Body of pancreas (tissue), 4 donors: Measurements from ENCODE around the gene XAGE3. TPM values are rescaled to one million over a fixed set of nuclear protein-coding genes. Genes with fewer than 3 reads are reported as not detected.
"Not testable (repeated sequence)": the region's sequence is repeated elsewhere in the genome, so short reads cannot be mapped to it uniquely, and the experiment has no call there.

Source experiments
- ATAC-seq: fragments of 150-250 bp; one replicate; pipeline ENCODE4 v1.9.1; 2016
- DNase-seq, 4 donors: peaks; one replicate each; pipeline ENCODE4 v3.0.0-alpha.2; 2019
- H3K27ac ChIP-seq, 4 donors: fragments of 200-600 bp; sonication (generic); 1 replicate in 3 of 4; 2 replicates in 1 of 4; pipeline versions ENCODE4 v1.5.1 to v1.6.1; 2016 to 2019; ENCODE audit warnings: mild to moderate bottlenecking in 1 of 4, mixed read lengths in 1 of 4, moderate library complexity in 1 of 4
- H3K27me3 ChIP-seq, 2 donors: fragments of 200-600 bp; sonication (generic); one replicate each; pipeline ENCODE4 v1.6.0; 2016; ENCODE audit warnings: mild to moderate bottlenecking in 1 of 2
- H3K36me3 ChIP-seq, 2 donors: fragments of 200-600 bp; sonication (generic); replicated peaks in 1 of 2; 2 replicates each; pipeline ENCODE4 v1.5.1; 2016; ENCODE audit warnings: low read depth in 2 of 2; ENCODE audit not compliant: insufficient read depth in 1 of 2
- H3K4me1 ChIP-seq: fragments of 200-600 bp; sonication (generic); one replicate; pipeline ENCODE4 v1.6.0; 2016
- H3K4me3 ChIP-seq, 2 donors: fragments of 200-600 bp; sonication (generic); 1 replicate in 1 of 2; 2 replicates in 1 of 2; pipeline ENCODE4 v1.5.1; 2016 to 2019
- H3K9me3 ChIP-seq, 3 donors: fragments of 200-600 bp; sonication (generic); 1 replicate in 2 of 3; 2 replicates in 1 of 3; pipeline ENCODE4 v1.5.1; 2016
- POLR2A ChIP-seq, 3 donors: fragments of 450-650 bp; IDR thresholded peaks; one replicate each; pipeline ENCODE4 v1.6.1; 2016; ENCODE audit warnings: antibody characterized with exemption in 3 of 3, mild to moderate bottlenecking in 2 of 3
- WGBS, 2 donors: methylation state at CpG; one replicate each; pipeline ENCODE4 v1.1.5; 2017; 5-methylcytosine and 5-hydroxymethylcytosine counted together
- intact Hi-C: fragments of 100-400 bp; cut with DNase I; formaldehyde crosslinking; loops from one replicate; pipeline ENCODE4 v1.15.1; 2023
- total RNA-seq, 2 donors: library from RNA; depleted of rRNA; stranded (reverse); fragments of >200 nt; gene quantifications; one replicate each; pipeline ENCODE4 v1.1.0, GENCODE V29; 2016
- TF ChIP-seq, protein P1 (sequence below), 7 experiments: fragments of 450-650 bp in 4 of 7; fragments of 200-600 bp in 3 of 7; sonication (generic) in 3 of 7; IDR thresholded peaks; one replicate each; pipeline ENCODE4 v1.5.1; 2016 to 2019; ENCODE audit warnings: antibody characterized with exemption in 7 of 7

The XAGE3 gene
- total RNA-seq, 2 donors from 2014 or later = not detected

DNA sequence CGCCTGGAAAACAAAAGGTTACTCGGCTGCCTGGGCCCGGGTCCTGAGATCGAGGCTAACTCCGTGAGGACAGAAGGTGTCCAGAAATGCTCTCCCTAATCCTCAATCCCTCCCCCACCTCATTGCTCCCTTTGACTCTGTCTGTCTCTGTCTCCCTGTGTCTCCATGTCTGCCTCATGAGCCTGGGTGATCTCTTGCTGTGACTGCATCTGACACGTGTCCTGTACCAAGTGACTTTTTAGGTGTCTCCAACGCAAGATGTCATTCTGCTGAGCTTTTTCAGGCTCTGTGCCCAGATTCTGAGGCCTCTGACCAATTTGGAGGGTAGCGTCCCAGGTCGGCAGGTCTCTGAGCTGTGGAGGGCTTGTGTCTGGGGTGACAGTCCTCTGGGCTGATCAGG is 20.2 kb upstream of the XAGE3 start:
- H3K4me1 ChIP-seq, intact Hi-C loops, H3K27ac ChIP-seq, H3K27me3 ChIP-seq, DNase-seq, ATAC-seq, H3K36me3 ChIP-seq, H3K9me3 ChIP-seq, H3K4me3 ChIP-seq: not testable (repeated sequence)
- no CpG with 5 or more reads among the region's 9 CpGs for WGBS, 2 donors

DNA sequence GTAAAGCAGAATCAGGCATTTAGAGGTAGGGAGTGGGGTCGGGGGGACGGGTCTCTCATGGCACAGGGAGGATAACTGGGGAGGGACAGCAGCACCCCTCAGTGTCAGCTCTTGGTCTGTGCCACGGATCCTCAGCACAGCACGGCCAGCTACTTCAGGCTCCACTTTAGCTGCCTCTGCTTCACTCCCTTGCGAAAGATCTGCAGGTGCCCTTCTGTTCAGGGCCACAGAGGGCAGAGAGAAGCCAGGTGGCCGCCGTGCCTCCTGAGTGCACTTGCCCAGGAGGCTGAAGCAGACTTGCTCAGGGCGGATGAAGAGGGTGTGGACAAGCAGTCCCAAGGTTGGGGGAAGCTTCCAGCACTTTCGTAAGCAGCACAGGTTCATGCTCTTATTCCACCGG is 19.6 kb upstream of the XAGE3 start:
- no CpG with 5 or more reads among the region's 10 CpGs for WGBS, 2 donors
- intact Hi-C loops = not testable (repeated sequence)

DNA sequence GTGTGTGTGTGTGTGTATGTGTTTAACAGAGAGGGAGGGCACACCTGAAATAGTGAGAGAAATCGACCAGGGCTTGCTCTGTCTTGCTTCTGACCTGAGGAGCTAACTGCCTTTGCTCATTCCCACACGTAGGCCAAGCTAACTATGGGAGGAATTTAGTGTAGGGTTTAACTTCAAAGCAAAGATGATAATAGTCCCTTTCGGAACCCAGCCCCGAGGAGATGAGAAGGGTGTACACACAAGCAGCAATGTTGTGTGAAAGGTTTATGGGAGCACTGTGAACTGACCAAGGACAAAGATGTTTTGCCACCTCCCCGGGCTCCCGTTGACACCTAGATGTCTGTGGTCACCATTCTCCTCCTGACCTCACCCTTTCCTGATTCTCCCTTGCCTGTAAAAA is 8.5 kb upstream of the XAGE3 start:
- H3K27me3 ChIP-seq, H3K4me1 ChIP-seq, H3K9me3 ChIP-seq, H3K27ac ChIP-seq, H3K4me3 ChIP-seq, intact Hi-C loops, DNase-seq, H3K36me3 ChIP-seq, ATAC-seq: not testable (repeated sequence)
- WGBS, 2 donors = 46 to 63% methylated on average over 3 to 6 of the region's 6 CpGs

More for the DNA sequence above, 19.6 kb upstream of the XAGE3 start:
- H3K27me3 ChIP-seq, H3K4me1 ChIP-seq, DNase-seq, ATAC-seq, H3K4me3 ChIP-seq, H3K27ac ChIP-seq, H3K36me3 ChIP-seq, H3K9me3 ChIP-seq: not testable (repeated sequence)

DNA sequence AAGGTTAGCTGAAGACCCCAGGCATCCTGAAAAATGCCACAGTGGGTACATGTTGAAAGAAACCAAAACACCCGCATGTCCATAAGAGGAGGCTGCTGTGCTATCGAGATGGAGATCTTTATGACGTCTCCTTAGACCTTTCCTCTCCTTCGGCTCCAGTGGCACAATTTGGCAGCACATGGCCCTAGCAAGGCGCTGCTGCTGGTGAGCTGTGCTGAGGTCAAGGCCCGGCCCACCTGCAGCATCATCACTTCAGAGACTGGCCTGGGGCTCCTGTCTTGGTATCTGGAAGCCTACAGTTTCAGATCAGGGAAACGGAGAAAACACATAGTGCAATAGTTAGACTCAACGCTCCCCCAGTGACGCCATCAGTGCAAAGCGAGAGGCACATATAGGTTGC is 7.6 kb upstream of the XAGE3 start:
- DNase-seq, H3K4me1 ChIP-seq, H3K36me3 ChIP-seq, intact Hi-C loops, ATAC-seq, H3K27me3 ChIP-seq, H3K27ac ChIP-seq, H3K9me3 ChIP-seq, H3K4me3 ChIP-seq: not testable (repeated sequence)
- WGBS, 2 donors = 81 to 97% methylated on average over 5 to 7 of the region's 10 CpGs

GRCh38 chrX:52874661-52875060 is 6.8 kb upstream of the XAGE3 start:
- ATAC-seq (no peak), DNase-seq (no peak)
- TF ChIP-seq, protein P1, sequence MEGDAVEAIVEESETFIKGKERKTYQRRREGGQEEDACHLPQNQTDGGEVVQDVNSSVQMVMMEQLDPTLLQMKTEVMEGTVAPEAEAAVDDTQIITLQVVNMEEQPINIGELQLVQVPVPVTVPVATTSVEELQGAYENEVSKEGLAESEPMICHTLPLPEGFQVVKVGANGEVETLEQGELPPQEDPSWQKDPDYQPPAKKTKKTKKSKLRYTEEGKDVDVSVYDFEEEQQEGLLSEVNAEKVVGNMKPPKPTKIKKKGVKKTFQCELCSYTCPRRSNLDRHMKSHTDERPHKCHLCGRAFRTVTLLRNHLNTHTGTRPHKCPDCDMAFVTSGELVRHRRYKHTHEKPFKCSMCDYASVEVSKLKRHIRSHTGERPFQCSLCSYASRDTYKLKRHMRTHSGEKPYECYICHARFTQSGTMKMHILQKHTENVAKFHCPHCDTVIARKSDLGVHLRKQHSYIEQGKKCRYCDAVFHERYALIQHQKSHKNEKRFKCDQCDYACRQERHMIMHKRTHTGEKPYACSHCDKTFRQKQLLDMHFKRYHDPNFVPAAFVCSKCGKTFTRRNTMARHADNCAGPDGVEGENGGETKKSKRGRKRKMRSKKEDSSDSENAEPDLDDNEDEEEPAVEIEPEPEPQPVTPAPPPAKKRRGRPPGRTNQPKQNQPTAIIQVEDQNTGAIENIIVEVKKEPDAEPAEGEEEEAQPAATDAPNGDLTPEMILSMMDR (IDR thresholded peaks at IDR 0.05) = no peak
- no peak for TF ChIP-seq POLR2A (IDR thresholded peaks at IDR 0.05)
- H3K27me3 ChIP-seq = no peaks in the 10 kb centered on the region
- WGBS, 2 donors = 69 to 83% methylated on average over 4 to 5 of the region's 5 CpGs
- intact Hi-C loops = no loop called here
- H3K9me3 ChIP-seq = no peaks in the 10 kb centered on the region
- H3K27ac ChIP-seq = no peak overlapping the region
- no peaks in the 10 kb centered on the region for H3K4me1 ChIP-seq
- no peaks in the 10 kb centered on the region for H3K36me3 ChIP-seq
- H3K4me3 ChIP-seq = no peak overlapping the region

- intact Hi-C loops, ATAC-seq: not testable (repeated sequence)
Observed at GRCh38 chrX:52873825-52874224, 5.9 kb upstream of the XAGE3 start.

GRCh38 chrX:52870046-52870445 is 2.2 kb upstream of the XAGE3 start:
- intact Hi-C loops = no loop called here
- no peak overlapping the region for H3K4me3 ChIP-seq
- no peak for TF ChIP-seq POLR2A (IDR thresholded peaks at IDR 0.05)
- DNase-seq (no peak), ATAC-seq (no peak)
- no peaks in the 10 kb centered on the region for H3K36me3 ChIP-seq
- no peaks in the 10 kb centered on the region for H3K27me3 ChIP-seq
- H3K4me1 ChIP-seq = peaks cover 8% of the 10 kb centered on the region
- no peak overlapping the region for H3K27ac ChIP-seq
- 67 to 80% methylated on average over 1 of the region's 1 CpG for WGBS, 2 donors
- no peaks in the 10 kb centered on the region for H3K9me3 ChIP-seq

More at GRCh38 chrX:52873825-52874224, 5.9 kb upstream of the XAGE3 start:
- not testable (repeated sequence) for DNase-seq, H3K4me3 ChIP-seq, H3K36me3 ChIP-seq, H3K27me3 ChIP-seq, H3K27ac ChIP-seq, H3K9me3 ChIP-seq, H3K4me1 ChIP-seq

GRCh38 chrX:52865343-52865998 is 2.4 kb downstream of the XAGE3 start:
- H3K36me3 ChIP-seq = no peaks in the 10 kb centered on the region
- H3K27me3 ChIP-seq = no peaks in the 10 kb centered on the region
- H3K4me1 ChIP-seq = peaks cover 12% of the 10 kb centered on the region
- no peak for TF ChIP-seq POLR2A (IDR thresholded peaks at IDR 0.05)
- TF ChIP-seq, protein P1 (IDR thresholded peaks at IDR 0.05) = no peak
- intact Hi-C loops = no loop called here
- ATAC-seq = peak; percentile 64
- H3K9me3 ChIP-seq = no peaks in the 10 kb centered on the region
- whole genome bisulfite sequencing, 2 donors = 12 to 13% methylated on average over 6 of the region's 6 CpGs
- no peak for DNase-seq
- peak overlapping the region in 3 of 4 donors; percentile 48 to 72 (median 57) for H3K27ac ChIP-seq
- no peak overlapping the region for H3K4me3 ChIP-seq

GRCh38 chrX:52856991-52857525 is 10.8 kb downstream of the XAGE3 start:
- DNase-seq, H3K9me3 ChIP-seq, H3K4me3 ChIP-seq, H3K4me1 ChIP-seq, ATAC-seq, H3K36me3 ChIP-seq, H3K27me3 ChIP-seq, intact Hi-C loops, H3K27ac ChIP-seq: not testable (repeated sequence)
- 43 to 49% methylated on average over 4 of the region's 4 CpGs for WGBS, 2 donors
